Mucosa of stomach (tissue), 1 donor: ENCODE results near the gene RASEF.

Experiments used
- H3K27me3 ChIP-seq: one replicate; pipeline ENCODE4 v1.7.0; 2013; ENCODE audit warnings: mild to moderate bottlenecking, low read length; ENCODE audit not compliant: control insufficient read depth, insufficient read depth
- H3K36me3 ChIP-seq: one replicate; pipeline ENCODE4 v1.7.0; 2013; ENCODE audit warnings: low read length; ENCODE audit not compliant: control insufficient read depth, insufficient read depth
- H3K4me1 ChIP-seq: one replicate; pipeline ENCODE4 v1.7.0; 2013; ENCODE audit warnings: mild to moderate bottlenecking, low read length; ENCODE audit not compliant: control insufficient read depth, insufficient read depth
- H3K4me3 ChIP-seq: one replicate; pipeline ENCODE4 v1.7.0; 2013; ENCODE audit warnings: low read length
- H3K9ac ChIP-seq: one replicate; pipeline ENCODE4 v1.7.0; 2013; ENCODE audit warnings: mild to moderate bottlenecking, low read length, moderate library complexity
- H3K9me3 ChIP-seq: one replicate; pipeline ENCODE4 v1.7.0; 2013; ENCODE audit warnings: mild to moderate bottlenecking, low read length, moderate library complexity; ENCODE audit not compliant: control insufficient read depth
- donor health status: Pancreatic carcinoma.

The RASEF gene

DNA sequence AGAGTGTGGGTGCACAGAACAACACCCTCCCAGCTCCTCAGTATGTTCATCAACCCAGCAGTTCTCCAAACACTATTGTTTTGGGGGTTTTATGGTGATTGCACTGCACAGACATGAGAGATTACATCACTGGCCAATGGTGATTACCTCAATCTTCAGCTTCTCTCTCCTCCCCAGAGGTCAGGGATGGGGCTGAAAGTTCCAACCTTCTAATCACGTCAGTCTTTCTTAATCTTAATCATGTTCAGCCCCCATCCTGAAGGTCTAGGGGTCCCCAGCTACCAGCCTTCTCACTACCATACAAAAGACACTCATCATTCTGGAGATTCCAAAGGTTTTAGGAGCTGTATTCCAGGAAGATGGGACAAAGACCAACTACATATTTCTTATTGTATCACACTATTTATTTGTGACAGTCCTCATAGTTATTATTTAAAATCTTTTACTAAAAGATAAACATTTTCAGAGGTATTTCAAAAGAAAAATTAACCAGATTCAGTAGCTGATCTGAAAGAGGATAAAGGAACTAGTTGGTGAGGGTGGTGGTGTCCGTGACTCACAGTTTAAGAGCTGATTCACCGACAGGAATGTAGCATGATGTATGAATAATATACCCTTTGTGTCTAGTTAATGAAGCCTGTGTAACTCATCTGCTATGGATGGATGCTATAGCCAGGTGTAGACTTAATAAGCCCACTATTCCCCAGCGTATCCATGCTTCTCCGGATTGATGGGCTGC lies 35.6 kb downstream of the RASEF start:
- H3K4me1 ChIP-seq, result peaks cover 7% of the 10 kb centered on the region
- peaks cover 5% of the 10 kb centered on the region for H3K36me3 ChIP-seq
- no peak overlapping the region for H3K9ac ChIP-seq
- H3K9me3 ChIP-seq, result no peaks in the 10 kb centered on the region
- no peak overlapping the region for H3K4me3 ChIP-seq
- no peaks in the 10 kb centered on the region for H3K27me3 ChIP-seq

DNA sequence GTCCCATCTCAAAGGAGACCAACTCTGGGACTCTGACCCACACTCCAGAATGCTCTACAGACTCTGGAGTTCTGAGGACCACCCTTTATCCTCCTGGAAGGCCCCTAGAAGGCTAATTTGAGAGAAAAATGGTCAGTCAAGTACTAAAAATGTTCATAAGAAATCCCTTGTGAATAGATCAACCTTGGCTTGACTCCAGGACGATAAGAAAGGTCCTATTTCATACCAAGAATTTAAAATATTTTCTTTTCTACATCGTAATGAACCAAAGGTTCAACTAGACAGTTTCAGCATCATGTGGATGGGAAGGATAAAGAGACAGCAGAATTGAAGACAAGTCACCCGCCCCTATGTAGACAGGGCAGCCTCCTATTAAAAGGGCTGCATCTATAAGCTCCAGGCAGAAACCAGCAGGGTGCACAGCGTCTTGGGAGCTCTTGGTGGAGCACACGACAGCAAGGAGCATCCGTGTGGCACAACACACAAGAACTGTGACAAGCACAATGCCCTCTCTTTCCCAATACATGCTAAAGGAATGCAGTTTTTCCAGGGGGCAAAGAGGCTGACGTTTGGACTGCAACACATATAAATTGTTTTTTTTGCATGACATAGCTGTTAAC lies 38.3 kb downstream of the RASEF start:
- H3K36me3 ChIP-seq, result peaks cover 5% of the 10 kb centered on the region
- no peaks in the 10 kb centered on the region for H3K9me3 ChIP-seq
- no peak overlapping the region for H3K9ac ChIP-seq
- H3K4me3 ChIP-seq, result no peak overlapping the region
- H3K27me3 ChIP-seq, result no peaks in the 10 kb centered on the region
- H3K4me1 ChIP-seq, result peaks cover under 1% of the 10 kb centered on the region

DNA sequence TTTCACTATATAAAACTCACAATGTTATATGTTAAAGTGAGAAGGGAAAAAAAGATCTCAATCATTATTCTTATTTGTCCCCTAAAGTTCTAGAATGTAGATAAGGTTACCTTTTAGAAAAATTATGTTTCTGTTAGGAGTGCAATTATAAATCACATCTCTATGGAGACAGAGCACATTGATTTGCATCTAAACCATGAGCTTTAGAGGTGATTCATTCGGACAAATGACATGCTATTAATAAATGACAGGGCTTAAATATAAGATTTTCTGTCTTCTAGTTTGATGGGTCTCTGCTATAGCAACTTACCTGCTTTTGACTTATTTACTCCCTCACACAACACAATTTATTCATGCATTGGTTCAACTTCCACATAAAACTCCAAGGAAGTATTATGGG lies 39.8 kb downstream of the RASEF start:
- Histone ChIP-seq H3K9ac (no peak overlapping the region), H3K4me3 (no peak overlapping the region), H3K36me3 (peaks cover 5% of the 10 kb centered on the region), H3K27me3 (no peaks in the 10 kb centered on the region), H3K9me3 (no peaks in the 10 kb centered on the region), H3K4me1 (no peaks in the 10 kb centered on the region)

DNA sequence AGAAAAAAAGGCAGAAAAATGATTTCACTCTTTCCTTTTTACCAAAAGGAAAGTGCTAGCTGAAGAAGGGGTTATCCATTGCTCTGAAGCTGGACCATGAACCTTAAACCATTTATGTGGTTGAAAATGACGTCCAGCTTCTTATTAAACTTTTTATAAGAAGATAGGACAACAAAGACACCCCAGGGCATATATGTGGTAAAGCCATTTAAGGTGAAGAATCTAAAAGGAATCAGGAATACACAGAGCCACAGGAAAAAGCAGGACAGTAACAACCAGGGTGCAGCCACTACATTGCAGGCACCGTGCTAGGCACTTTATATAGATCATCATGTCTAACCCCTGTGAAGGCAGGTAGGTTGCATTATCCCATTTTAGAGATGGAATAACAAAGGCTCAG lies 42.1 kb downstream of the RASEF start:
- no peaks in the 10 kb centered on the region for H3K9me3 ChIP-seq
- H3K9ac ChIP-seq, result no peak overlapping the region
- no peaks in the 10 kb centered on the region for H3K4me1 ChIP-seq
- H3K4me3 ChIP-seq, result no peak overlapping the region
- no peaks in the 10 kb centered on the region for H3K27me3 ChIP-seq
- peaks cover 5% of the 10 kb centered on the region for H3K36me3 ChIP-seq

DNA sequence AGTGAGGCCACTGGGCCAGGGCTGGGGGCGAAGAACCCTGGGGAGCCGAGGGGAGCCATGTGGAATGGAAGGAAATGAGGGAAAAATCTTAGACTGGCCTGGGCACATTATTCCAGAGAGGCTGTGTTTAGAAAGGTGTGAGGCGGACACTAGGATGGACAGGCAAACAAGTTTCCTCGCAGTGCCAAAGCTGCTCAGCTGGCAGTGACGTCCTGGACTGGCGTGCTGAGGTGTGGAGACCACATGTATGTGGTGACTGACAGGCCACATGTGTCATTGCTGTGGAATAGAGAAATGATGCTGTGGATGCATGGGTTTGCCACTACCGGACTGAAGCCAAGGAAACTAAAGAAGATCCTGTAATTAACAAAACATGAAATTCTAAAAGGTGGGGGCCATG lies 42.6 kb downstream of the RASEF start:
- Histone ChIP-seq H3K36me3 (peaks cover 5% of the 10 kb centered on the region), H3K9me3 (no peaks in the 10 kb centered on the region), H3K9ac (no peak overlapping the region), H3K4me1 (no peaks in the 10 kb centered on the region), H3K27me3 (no peaks in the 10 kb centered on the region), H3K4me3 (no peak overlapping the region)

DNA sequence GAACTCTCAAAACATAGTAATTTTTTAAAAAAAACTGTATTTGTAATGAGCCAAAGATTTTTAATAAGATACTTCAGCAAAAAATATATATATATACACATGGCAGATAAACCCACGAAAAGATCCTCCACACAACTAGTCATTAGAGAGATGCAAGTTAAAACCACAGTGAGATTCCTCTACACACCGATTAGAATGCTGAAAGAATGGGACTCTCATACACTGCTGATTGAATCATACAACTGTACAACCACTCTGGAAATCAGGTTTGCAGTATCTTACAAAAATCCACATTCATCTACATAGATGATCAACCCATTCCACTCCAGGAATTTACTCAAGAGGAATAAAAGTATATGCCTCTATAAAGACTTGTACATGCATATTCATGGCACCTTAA lies 43.7 kb downstream of the RASEF start:
- no peak overlapping the region for H3K4me3 ChIP-seq
- no peaks in the 10 kb centered on the region for H3K36me3 ChIP-seq
- H3K4me1 ChIP-seq, result no peaks in the 10 kb centered on the region
- H3K9me3 ChIP-seq, result no peaks in the 10 kb centered on the region
- no peaks in the 10 kb centered on the region for H3K27me3 ChIP-seq
- H3K9ac ChIP-seq, result no peak overlapping the region

DNA sequence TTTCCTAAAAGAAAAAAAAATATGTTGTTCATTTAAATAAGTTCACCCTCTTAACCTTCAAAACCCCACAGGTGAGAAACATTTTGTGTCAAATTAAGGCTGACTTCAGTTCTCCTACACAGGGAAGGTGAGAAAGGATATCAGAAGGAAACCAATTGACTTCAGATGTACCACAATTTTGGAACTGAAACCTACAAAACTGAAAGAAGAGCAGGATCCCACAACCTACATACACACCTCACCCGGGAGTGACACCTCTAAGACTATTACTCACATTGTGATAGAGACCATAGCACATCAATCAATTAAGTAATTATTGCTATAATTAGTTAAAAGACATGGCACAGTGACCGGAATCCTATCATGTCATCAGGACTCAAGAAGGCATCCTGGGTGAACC lies 47.0 kb downstream of the RASEF start:
- H3K36me3 ChIP-seq, result no peaks in the 10 kb centered on the region
- H3K9me3 ChIP-seq, result no peaks in the 10 kb centered on the region
- H3K9ac ChIP-seq, result no peak overlapping the region
- H3K27me3 ChIP-seq, result no peaks in the 10 kb centered on the region
- peaks cover 5% of the 10 kb centered on the region for H3K4me1 ChIP-seq
- H3K4me3 ChIP-seq, result no peak overlapping the region

DNA sequence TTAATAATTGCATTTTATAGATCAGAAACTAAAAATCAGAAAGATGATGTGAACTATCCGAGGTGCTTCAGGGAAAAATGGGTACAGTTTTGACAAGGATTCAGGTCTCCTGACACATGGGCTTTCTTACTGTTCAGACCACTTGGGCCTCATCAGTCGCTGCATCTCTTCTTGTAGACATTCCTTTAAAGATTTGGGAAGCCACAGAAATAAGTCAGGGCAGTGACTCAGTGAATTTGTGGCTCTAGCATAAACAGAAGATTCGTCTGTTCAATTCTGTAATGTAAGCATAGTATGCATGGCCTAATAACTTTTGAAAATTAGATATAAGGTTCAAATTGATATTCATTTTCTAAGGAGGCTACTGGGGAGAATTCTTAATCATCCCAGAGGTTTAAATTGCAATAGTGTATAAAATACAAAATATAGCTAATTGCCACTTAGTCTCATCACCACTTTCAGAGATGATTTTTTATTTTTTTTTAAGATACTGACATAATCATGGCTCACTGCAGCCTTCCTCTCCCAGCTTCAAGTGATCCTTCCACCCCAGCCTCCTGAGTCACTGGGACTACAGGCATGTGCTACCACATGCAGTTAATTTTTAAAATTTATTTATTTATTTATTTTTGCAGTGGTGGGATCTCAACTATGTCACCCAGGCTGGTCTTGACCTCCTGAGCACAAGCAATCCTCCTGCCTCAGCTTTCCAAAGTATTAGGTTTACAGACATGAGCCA lies 48.9 kb downstream of the RASEF start:
- H3K9ac ChIP-seq, result no peak overlapping the region
- no peaks in the 10 kb centered on the region for H3K9me3 ChIP-seq
- H3K36me3 ChIP-seq, result no peaks in the 10 kb centered on the region
- no peak overlapping the region for H3K4me3 ChIP-seq
- H3K4me1 ChIP-seq, result peaks cover 5% of the 10 kb centered on the region
- H3K27me3 ChIP-seq, result no peaks in the 10 kb centered on the region

DNA sequence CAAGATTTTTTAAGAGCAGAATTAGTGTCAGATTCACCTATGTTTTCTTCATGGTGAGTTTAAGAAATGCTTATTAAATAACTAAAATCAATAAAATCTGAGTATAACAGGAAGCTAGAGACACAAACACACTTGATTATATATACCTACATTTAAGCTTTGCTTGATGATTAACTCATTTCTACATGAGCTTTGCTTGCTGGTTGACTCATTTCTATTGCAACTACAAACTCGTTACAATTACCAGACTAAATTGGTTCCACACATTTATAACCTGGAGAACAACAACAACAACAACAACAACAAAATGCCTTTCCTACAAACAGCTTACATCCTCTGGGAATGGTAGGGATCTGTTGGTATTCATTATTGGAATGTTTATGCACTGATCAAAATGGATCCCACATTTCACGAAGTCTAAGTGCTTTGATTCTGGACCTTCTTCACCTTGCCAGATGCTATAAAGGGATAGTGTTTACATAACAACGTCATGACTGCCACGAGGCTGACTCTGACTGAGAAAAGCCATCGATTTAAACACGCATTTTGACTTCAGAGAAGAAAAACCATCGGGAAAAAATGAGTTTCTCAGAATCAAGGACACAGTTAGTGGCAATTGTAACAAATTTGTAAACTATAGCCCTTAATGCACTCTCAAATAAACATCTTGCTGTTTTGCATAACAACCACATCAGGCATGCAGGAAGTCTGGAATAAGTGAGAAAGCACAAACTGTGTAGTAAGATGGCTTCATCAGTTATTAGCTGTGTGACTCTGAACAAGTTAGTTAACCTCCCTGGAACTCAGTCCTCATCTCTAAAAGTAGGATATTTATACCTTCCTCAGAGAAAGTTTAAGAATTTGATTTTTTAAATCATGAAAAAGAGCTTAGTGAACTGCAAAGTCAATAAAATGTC lies 49.8 kb downstream of the RASEF start:
- no peak overlapping the region for H3K4me3 ChIP-seq
- H3K27me3 ChIP-seq, result no peaks in the 10 kb centered on the region
- no peaks in the 10 kb centered on the region for H3K36me3 ChIP-seq
- peaks cover 5% of the 10 kb centered on the region for H3K4me1 ChIP-seq
- no peaks in the 10 kb centered on the region for H3K9me3 ChIP-seq
- no peak overlapping the region for H3K9ac ChIP-seq

DNA sequence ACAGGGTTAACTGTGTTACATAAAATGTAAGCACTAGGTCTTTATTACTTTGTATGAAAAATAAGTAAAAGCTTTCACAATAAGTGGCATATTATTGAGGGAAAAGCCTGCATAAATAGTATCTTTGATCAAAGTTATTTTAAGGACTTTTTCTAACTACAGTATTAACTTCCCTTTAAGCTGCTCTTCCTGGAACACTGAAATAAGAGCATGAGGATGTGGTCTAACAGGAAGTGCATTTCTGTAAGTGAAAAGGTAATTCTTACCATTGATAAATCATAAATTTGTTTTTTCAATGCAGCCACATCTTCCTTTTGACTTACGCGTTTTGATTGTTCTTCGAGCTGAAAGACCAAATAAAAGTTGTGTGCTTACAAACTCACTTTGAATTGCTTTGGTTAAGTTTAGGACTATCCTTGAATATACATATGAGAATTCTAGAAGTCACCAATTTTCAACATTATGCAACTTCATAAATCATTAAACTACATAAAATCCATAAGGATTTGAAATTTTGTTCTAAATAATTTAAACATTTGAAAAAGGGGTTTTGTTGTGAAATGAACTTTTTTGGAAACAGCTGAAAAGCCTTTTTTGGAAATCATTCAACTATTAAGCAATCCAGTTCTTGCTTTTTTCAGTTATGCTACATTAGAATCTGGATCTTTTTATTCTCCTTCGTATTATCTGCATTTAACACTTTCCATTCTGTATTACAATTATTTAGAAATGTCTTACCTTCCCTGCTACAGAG lies 50.6 kb downstream of the RASEF start:
- Histone ChIP-seq H3K27me3 (no peaks in the 10 kb centered on the region), H3K9me3 (no peaks in the 10 kb centered on the region), H3K4me1 (peaks cover 5% of the 10 kb centered on the region), H3K4me3 (no peak overlapping the region), H3K36me3 (no peaks in the 10 kb centered on the region), H3K9ac (no peak overlapping the region)

DNA sequence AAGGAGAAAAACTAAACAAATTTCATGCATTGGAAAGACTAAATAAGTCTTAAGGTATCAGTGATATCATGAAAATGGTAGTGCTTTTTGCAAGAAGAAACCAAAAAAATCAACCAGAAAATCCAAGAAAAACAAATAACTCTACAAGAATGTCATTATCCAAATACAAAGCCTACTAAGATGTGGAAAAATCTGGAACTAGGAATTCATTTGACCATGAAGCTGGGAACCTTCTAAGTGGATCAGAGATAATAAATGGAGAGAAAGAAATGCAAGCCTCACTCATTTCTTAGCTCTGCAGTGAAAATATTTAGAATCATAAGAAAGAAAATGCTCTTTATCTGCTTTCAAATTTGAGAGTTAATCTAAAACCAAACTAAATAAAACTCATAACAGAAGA lies 51.3 kb downstream of the RASEF start:
- H3K27me3 ChIP-seq, result no peaks in the 10 kb centered on the region
- H3K4me1 ChIP-seq, result peaks cover 5% of the 10 kb centered on the region
- no peak overlapping the region for H3K4me3 ChIP-seq
- no peak overlapping the region for H3K9ac ChIP-seq
- no peaks in the 10 kb centered on the region for H3K36me3 ChIP-seq
- no peaks in the 10 kb centered on the region for H3K9me3 ChIP-seq
